RWPE2 (cell line): ENCODE data around the gene TACC2.

Experiments
- ATAC-seq: fragments of 200-7000 bp; cut with Tn5 transposase; 3 replicates; pipeline ENCODE4 v1.9.1; 2021; ENCODE audit warnings: low read depth
- DNase-seq: peaks from one replicate; pipeline ENCODE4 v3.0.0-alpha.2; 2020; ENCODE audit warnings: low spot score
- H3K27ac ChIP-seq: fragments of 450-650 bp; 2 replicates; pipeline ENCODE4 v1.5.1; 2017; ENCODE audit warnings: mild to moderate bottlenecking; ENCODE audit not compliant: poor library complexity, severe bottlenecking
- H3K27me3 ChIP-seq: fragments of 250-450 bp; sonication (Bioruptor Pico); 2 replicates; pipeline ENCODE4 v1.5.1; 2021; ENCODE audit warnings: mild to moderate bottlenecking, moderate library complexity; ENCODE audit not compliant: insufficient read depth, poor library complexity, severe bottlenecking
- H3K36me3 ChIP-seq: fragments of 250-450 bp; sonication (Bioruptor Pico); 2 replicates; pipeline ENCODE4 v1.5.1; 2020; ENCODE audit warnings: low read depth, mild to moderate bottlenecking, moderate library complexity
- H3K4me1 ChIP-seq: fragments of 250-450 bp; sonication (Bioruptor Pico); 2 replicates; pipeline ENCODE4 v1.5.1; 2021; ENCODE audit warnings: mild to moderate bottlenecking, moderate library complexity; ENCODE audit not compliant: insufficient read depth, poor library complexity, severe bottlenecking
- H3K4me3 ChIP-seq: fragments of 250-450 bp; sonication (Bioruptor Pico); 2 replicates; pipeline ENCODE4 v1.5.1; 2021; ENCODE audit warnings: mild to moderate bottlenecking, moderate library complexity; ENCODE audit not compliant: severe bottlenecking
- H3K9me3 ChIP-seq: fragments of 250-450 bp; sonication (Bioruptor Pico); 2 replicates; pipeline ENCODE4 v1.5.1; 2021; ENCODE audit warnings: mild to moderate bottlenecking, moderate library complexity; ENCODE audit not compliant: severe bottlenecking
- CTCF ChIP-seq: fragments of 450-650 bp; IDR thresholded peaks from one replicate; pipeline ENCODE4 v1.5.1; 2017; ENCODE audit warnings: mild to moderate bottlenecking, moderate library complexity; ENCODE audit not compliant: poor library complexity, severe bottlenecking

TACC2 gene

DNA sequence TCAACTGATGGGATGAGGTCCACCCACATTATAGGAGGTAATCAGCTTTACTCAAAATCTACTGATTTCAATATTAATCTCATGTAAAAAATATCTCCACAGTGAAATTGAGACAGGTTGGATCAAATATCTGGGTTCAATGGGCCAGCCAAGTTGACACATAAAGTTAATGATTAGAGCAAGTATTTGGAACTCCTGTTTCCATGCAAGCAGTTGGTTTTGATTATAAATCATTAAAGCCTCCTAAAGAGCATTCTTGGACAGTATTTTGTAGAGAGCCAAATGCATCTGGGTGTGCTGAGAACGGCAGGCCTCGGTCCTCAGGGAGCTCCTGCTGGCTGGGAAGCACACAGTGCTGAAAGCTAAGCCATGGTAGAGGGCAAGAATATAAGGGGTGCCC is 155.2 kb downstream of the TACC2 start:
- DNase-seq (no peak), ATAC-seq (no peak)
- no peaks in the 10 kb centered on the region for H3K27me3 ChIP-seq
- H3K9me3 ChIP-seq, result no peaks in the 10 kb centered on the region
- H3K4me1 ChIP-seq, result peaks cover 47% of the 10 kb centered on the region
- H3K4me3 ChIP-seq, result no peak overlapping the region
- H3K36me3 ChIP-seq, result peaks cover 46% of the 10 kb centered on the region
- TF ChIP-seq CTCF, result no peak
- no peak overlapping the region for H3K27ac ChIP-seq

DNA sequence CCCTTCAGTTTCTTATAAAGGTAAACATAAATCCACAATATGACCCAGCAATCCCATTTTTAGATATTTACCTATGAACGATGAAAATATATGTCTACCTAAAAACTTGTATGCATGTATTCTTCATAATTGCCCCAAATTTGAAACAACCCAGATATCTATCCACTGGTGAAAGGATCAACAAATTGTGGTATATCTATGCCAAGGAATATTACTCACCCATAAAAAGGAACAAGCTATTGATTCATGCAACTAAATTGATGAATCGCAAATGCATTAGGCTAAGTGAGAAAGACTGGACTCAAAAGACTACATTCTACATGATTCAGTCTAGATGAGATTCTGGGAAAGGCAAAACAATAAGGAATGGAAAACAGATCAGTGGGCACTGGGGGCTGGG is 156.2 kb downstream of the TACC2 start:
- no peak for TF ChIP-seq CTCF
- Histone ChIP-seq H3K27ac (no peak overlapping the region), H3K4me1 (peaks cover 43% of the 10 kb centered on the region), H3K27me3 (no peaks in the 10 kb centered on the region), H3K36me3 (peaks cover 46% of the 10 kb centered on the region), H3K4me3 (no peak overlapping the region), H3K9me3 (no peaks in the 10 kb centered on the region)
- ATAC-seq, result no peak
- no peak for DNase-seq

GRCh38 chr10:122147663-122148062 is 158.7 kb downstream of the TACC2 start:
- Histone ChIP-seq H3K27ac (peak overlapping the region; percentile 65), H3K4me1 (peaks cover 21% of the 10 kb centered on the region), H3K27me3 (no peaks in the 10 kb centered on the region), H3K4me3 (no peak overlapping the region), H3K9me3 (no peaks in the 10 kb centered on the region), H3K36me3 (peaks cover 46% of the 10 kb centered on the region)
- ATAC-seq (no peak), DNase-seq (no peak)
- TF ChIP-seq CTCF, result no peak

GRCh38 chr10:122148876-122149560 is 160.1 kb downstream of the TACC2 start:
- Histone ChIP-seq H3K4me1 (peaks cover 17% of the 10 kb centered on the region), H3K36me3 (peaks cover 45% of the 10 kb centered on the region), H3K4me3 (no peak overlapping the region), H3K27ac (no peak overlapping the region), H3K27me3 (no peaks in the 10 kb centered on the region), H3K9me3 (no peaks in the 10 kb centered on the region)
- ATAC-seq (no peak), DNase-seq (no peak)
- no peak for TF ChIP-seq CTCF

GRCh38 chr10:122149561-122150505 is 160.9 kb downstream of the TACC2 start:
- Histone ChIP-seq H3K36me3 (peaks cover 37% of the 10 kb centered on the region), H3K4me1 (peaks cover 17% of the 10 kb centered on the region), H3K9me3 (no peaks in the 10 kb centered on the region), H3K27ac (no peak overlapping the region), H3K27me3 (no peaks in the 10 kb centered on the region), H3K4me3 (no peak overlapping the region)
- DNase-seq, result no peak
- TF ChIP-seq CTCF, result no peak
- no peak for ATAC-seq
